HG03066 (cell line): Measurements from ENCODE around the gene UNC5A.

Experiments
- ATAC-seq: cut with Tn5 transposase; IDR thresholded peaks from one replicate; pipeline ENCODE4 v1.9.1; 2021; ENCODE audit warnings: low read depth; ENCODE audit not compliant: unreplicated experiment

Gene UNC5A

GRCh38 chr5:176876506-176877431, 66.4 kb downstream of the UNC5A start:
- ATAC-seq: no peak

DNA sequence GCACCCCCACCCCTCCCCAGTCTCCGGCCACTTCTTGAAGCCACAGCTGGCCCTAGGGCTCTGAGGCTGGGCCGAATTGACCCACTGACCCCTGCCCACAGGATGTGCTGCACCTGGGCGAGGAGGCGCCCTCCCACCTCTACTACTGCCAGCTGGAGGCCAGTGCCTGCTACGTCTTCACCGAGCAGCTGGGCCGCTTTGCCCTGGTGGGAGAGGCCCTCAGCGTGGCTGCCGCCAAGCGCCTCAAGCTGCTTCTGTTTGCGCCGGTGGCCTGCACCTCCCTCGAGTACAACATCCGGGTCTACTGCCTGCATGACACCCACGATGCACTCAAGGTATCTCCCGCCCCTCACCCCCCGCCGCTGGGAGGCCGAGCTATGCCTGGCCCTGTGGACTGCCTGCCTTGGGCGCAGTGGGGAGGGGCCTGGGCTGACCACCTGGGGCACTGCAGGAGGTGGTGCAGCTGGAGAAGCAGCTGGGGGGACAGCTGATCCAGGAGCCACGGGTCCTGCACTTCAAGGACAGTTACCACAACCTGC, 67.5 kb downstream of the UNC5A start:
- no peak for ATAC-seq

- ATAC-seq: no peak
Observed at GRCh38 chr5:176878463-176878862, 68.1 kb downstream of the UNC5A start.

DNA sequence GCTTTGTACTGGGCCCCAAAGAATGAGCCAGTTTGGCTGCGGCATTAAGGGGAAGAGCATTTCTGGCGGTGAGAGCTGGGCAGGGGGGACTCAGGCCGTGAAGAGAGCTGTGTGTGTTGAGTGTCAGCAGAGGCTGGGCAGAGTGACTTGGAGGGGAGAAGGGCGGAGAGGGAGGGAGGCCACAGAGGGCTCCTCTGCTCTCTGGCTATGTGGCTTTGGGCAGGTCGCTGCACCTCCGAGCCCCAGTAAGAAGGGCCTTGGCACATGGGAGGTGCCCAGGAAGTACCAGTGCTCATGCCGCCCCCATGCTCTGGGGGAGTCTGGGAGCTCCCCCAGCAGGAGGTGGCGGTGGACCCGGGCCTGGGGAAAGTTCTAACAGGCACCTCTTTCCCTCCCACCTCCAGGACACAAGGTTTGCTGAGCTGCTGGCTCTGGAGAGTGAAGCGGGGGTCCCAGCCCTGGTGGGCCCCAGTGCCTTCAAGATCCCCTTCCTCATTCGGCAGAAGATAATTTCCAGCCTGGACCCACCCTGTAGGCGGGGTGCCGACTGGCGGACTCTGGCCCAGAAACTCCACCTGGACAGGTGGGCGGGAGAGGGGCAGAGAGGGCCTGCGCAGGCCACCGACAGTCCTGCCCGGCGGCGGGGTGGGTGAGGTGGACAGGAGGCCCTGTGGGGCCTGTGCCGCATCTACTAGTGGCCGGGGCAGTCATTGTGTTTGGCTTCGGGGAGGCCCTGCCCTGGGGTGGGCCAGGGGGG, 68.7 kb downstream of the UNC5A start:
- no peak for ATAC-seq

- ATAC-seq: no peak
Observed at GRCh38 chr5:176879663-176880361, 69.5 kb downstream of the UNC5A start.

DNA sequence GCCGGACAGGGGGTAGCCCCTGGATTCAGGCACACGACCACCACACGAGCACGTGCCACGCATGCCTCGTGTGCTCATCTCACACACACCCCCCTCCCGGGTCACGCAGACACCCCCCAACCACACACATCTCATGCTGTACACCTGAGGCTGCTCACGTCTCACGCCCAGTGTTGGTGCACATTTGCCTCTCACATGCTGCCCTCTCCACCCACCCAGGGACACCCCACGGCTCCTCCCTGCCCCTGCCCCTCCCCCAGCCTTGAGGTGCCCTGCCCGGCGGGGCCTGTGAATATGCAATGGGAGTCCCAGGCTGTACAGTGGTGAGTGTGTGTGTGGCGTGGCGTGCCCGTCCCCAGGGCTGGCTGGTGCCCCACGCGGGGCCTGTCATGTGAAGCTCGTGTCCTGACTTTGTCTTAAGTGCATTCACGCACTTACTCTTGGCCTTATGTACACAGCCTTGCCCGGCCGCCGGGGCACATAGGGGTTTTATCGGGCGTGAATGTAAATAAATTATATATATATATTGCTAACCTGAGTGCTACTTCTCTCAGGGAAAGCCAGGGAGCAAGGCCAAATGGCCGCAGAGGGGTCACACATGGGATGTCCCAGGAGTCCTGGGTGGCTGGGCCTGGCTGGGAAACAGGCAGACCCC, 70.1 kb downstream of the UNC5A start:
- ATAC-seq: no peak

GRCh38 chr5:176881021-176881749, 70.8 kb downstream of the UNC5A start:
- ATAC-seq: no peak

DNA sequence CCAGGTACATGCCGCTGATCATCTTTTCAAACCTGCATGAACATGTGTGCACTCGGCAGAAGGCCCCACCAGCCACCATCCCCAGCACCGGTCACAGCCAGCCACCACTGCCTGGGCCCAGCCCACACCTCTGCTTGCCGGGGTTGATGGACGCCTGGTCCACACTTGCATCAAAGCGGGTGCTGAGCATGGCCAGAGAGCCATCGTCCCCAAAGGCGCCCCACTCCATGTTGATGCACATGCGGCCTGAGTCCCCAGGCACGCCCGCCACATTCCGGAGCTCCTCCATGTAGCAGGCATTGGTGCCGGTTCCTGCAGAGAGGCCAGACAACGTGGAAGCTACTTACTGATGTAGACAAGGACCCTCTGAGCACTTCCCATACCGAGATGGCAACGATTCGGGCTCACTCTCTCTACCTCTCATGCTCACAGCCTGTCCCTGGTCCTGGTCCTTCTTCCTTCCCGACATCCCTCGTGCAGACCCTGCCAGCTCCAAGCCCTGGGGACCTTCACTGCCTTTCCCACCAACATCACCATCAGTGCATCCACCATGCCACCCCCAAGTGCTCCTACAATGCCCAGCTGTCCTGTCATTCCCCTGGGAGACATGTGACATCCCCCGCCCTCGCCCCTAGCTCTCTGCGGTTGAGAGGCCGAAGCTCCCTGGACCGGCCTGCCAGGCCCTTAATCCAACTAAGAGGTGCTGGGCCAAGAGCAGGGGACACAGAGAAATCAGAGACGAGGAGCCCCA, 71.6 kb downstream of the UNC5A start:
- ATAC-seq: no peak

GRCh38 chr5:176882567-176882903, 72.2 kb downstream of the UNC5A start:
- ATAC-seq: no peak

GRCh38 chr5:176883700-176884570, 73.6 kb downstream of the UNC5A start:
- no peak for ATAC-seq

GRCh38 chr5:176884571-176884890, 74.2 kb downstream of the UNC5A start:
- no peak for ATAC-seq

GRCh38 chr5:176886336-176887251, 76.2 kb downstream of the UNC5A start:
- ATAC-seq: no peak

- ATAC-seq: no peak
Observed at GRCh38 chr5:176887252-176887849, 77.0 kb downstream of the UNC5A start.

DNA sequence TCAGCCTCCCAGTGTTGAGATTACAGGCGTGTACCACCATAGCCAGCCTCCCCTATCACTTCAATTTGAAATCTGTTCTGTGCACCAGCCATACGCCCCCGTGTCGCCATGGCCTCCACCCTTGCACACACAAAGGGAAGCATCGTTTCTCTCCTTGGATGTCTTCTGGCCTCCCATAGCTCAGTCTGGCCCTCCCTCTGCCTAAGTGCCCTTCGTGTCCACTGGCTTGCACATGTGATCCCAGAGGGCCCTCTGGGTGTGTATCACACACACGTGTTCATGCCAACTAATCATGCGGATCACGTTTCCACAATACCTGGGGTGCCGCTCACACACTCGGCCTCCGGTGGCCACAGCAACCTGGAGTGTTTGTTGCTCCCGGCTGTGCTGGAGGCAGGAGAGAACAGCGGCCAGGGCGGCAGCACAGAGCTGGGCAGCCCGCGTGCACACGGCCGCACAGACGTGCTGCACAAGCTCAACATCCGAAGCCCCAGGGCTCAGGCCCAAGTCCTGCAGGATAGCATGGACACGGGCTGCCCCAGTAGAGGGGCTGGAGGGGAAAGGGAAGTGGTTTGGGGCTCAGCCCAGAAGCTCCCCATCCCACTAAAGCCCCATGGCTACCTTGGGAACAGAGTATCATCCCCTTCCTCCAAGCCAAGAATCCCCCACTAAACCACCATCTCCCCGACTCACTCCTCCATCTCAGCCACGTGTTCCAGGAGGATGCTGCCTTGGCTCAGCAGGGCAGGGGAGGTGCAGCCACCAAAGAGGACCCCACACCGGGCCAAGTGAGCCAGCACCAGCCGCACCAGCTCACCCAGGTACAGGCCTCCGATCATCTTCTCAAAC, 77.9 kb downstream of the UNC5A start:
- no peak for ATAC-seq

DNA sequence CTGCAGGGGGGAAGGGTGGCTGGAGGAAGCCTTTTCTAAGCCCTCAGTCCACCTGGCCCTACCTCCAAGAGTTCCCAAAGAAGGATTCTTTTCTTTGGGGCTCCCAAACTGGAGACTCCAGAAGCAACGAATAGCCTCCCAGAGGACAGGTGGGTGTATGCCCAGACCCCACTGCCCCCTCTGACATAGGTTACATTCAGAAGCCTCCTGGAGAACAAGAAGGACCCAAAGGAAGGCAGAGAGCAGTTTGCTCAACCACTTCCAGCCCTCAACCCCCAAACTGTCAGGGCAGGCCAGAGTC, 78.5 kb downstream of the UNC5A start:
- ATAC-seq: no peak
